ENCODE measurements around the gene RNF128. TPM values are rescaled to one million over a fixed set of nuclear protein-coding genes. Genes with fewer than 3 reads are reported as not detected.

RNF128 gene
- polyA plus RNA-seq, 2 donors, result 2.6 to 3.3 TPM

DNA sequence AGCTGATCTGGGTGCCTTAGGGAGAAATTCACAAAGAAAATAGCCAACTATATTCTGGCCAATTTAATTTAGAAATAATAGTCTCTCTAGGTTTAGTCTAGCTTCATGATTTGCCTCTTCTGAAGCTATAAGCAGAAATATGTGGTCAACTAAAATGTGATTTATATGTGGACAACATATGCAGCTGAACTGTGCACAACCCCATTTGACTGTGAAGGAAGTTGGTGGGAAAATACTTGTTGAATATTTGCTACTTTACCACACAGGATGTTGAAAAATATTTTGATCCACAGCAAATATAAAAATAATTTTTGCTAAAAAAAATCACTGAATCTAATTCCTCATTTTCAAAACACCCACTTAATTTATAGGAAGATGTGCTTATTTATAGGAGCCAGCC, 15.7 kb upstream of the RNF128 start:
- Histone ChIP-seq H3K36me3 (ENCODE audit: control insufficient read depth in 2 of 2, insufficient read depth in 2 of 2, low read length in 1 of 2) (no peaks in the 10 kb centered on the region), H3K27me3 (ENCODE audit: control insufficient read depth in 1 of 2, insufficient read depth in 2 of 2, low read length in 2 of 2) (no peaks in the 10 kb centered on the region), H3K4me3 (ENCODE audit: low read depth in 1 of 2, low read length in 2 of 2) (no peak overlapping the region), H3K27ac (ENCODE audit: low read depth in 2 of 2, low read length in 1 of 2) (no peak overlapping the region), H3K4me1 (ENCODE audit: control insufficient read depth in 2 of 2, insufficient read depth in 2 of 2, low read length in 1 of 2) (no peaks in the 10 kb centered on the region), H3K9me3 (ENCODE audit: control insufficient read depth in 2 of 2, insufficient read depth in 1 of 2, low read depth in 1 of 2, low read length in 1 of 2) (no peaks in the 10 kb centered on the region)

DNA sequence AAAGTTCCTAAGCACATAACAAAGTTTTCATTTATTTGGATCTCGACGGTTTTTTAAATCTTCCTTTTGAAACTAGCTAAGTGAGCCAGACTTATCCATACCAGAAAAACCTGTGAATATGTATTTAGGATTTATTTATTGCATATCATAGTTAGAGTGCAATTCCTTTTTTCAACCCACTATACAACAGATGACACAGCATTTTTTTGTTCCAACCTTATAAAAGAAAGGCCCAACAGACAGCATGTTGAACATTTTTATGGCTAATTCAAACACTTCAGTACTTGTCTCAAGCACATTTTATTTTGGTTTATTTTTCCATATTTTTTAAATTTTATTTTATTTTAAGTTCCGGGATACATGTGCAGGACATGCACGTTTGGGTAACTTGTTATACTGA, 15.1 kb upstream of the RNF128 start:
- Histone ChIP-seq H3K9me3 (ENCODE audit: control insufficient read depth in 2 of 2, insufficient read depth in 1 of 2, low read depth in 1 of 2, low read length in 1 of 2) (no peaks in the 10 kb centered on the region), H3K27ac (ENCODE audit: low read depth in 2 of 2, low read length in 1 of 2) (no peak overlapping the region), H3K4me1 (ENCODE audit: control insufficient read depth in 2 of 2, insufficient read depth in 2 of 2, low read length in 1 of 2) (no peaks in the 10 kb centered on the region), H3K27me3 (ENCODE audit: control insufficient read depth in 1 of 2, insufficient read depth in 2 of 2, low read length in 2 of 2) (no peaks in the 10 kb centered on the region), H3K36me3 (ENCODE audit: control insufficient read depth in 2 of 2, insufficient read depth in 2 of 2, low read length in 1 of 2) (no peaks in the 10 kb centered on the region), H3K4me3 (ENCODE audit: low read depth in 1 of 2, low read length in 2 of 2) (no peak overlapping the region)
- whole genome bisulfite sequencing, 2 donors, result 71 to 78% methylated on average over 4 of the region's 4 CpGs

DNA sequence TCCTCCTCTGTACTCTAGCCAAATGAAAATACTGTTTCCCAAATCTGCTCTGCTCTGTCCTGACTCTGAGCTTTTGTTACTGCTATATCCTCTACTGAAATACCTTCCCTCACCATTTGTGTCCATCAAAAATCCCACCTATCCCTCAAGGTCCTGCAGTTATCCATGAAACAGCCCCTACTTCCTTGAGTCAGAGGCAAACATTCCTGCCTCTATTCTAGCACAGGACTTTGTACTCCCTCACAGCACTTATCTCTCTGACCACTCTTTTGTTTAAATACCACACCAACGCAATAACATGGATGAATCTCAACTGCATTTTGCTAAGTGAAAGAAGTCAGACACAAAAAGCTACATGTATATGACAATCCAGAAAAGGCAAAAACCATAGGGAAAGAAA, 10.5 kb upstream of the RNF128 start:
- 47 to 81% methylated on average over 1 of the region's 1 CpG for WGBS, 2 donors

DNA sequence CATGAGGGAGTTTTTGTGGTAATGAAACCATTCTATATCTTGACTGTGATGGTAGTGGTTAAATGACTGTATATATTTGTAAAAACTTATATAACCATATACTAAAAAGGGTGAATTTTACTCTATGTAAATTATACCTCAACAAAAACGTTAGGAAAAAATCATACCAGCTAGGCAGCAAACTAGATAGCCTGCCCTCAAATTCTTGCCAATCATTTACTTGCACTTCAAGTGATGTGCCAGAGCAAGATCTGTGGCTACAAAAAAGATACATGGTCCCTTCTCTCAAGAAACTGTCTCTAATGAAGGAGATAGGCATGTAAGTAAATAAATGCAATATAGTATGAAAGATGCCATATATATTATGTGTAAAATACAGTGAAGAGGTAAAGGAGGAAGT, 10.0 kb upstream of the RNF128 start:
- Histone ChIP-seq H3K4me3 (ENCODE audit: low read depth in 1 of 2, low read length in 2 of 2) (no peak overlapping the region), H3K36me3 (ENCODE audit: control insufficient read depth in 2 of 2, insufficient read depth in 2 of 2, low read length in 1 of 2) (no peaks in the 10 kb centered on the region), H3K27ac (ENCODE audit: low read depth in 2 of 2, low read length in 1 of 2) (no peak overlapping the region), H3K4me1 (ENCODE audit: control insufficient read depth in 2 of 2, insufficient read depth in 2 of 2, low read length in 1 of 2) (no peaks in the 10 kb centered on the region), H3K27me3 (ENCODE audit: control insufficient read depth in 1 of 2, insufficient read depth in 2 of 2, low read length in 2 of 2) (no peaks in the 10 kb centered on the region), H3K9me3 (ENCODE audit: control insufficient read depth in 2 of 2, insufficient read depth in 1 of 2, low read depth in 1 of 2, low read length in 1 of 2) (no peaks in the 10 kb centered on the region)
- 28 to 61% methylated on average over 1 of the region's 1 CpG for WGBS, 2 donors

More for the DNA sequence above, 10.5 kb upstream of the RNF128 start:
- Histone ChIP-seq H3K27ac (ENCODE audit: low read depth in 2 of 2, low read length in 1 of 2) (no peak overlapping the region), H3K27me3 (ENCODE audit: control insufficient read depth in 1 of 2, insufficient read depth in 2 of 2, low read length in 2 of 2) (no peaks in the 10 kb centered on the region), H3K9me3 (ENCODE audit: control insufficient read depth in 2 of 2, insufficient read depth in 1 of 2, low read depth in 1 of 2, low read length in 1 of 2) (no peaks in the 10 kb centered on the region), H3K4me1 (ENCODE audit: control insufficient read depth in 2 of 2, insufficient read depth in 2 of 2, low read length in 1 of 2) (no peaks in the 10 kb centered on the region), H3K36me3 (ENCODE audit: control insufficient read depth in 2 of 2, insufficient read depth in 2 of 2, low read length in 1 of 2) (no peaks in the 10 kb centered on the region), H3K4me3 (ENCODE audit: low read depth in 1 of 2, low read length in 2 of 2) (no peak overlapping the region)

DNA sequence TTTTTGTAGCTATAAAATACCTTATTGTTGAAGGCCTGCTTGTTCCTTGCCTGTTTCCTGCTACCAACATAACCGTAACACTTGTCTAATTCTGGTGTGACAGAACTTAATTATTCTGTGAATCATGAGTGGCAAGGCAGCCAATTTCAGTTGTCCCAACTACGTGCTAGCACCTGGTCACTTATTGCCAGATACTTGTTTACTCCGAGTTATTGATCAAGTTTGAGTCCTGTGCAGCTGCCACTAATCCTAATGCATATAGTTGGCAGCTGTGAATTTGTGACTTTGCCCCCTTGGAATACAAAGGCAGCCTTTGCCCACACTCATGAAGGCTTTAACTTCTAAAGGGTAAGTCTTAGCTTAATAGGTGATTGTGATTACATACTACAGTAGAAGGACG, 7.8 kb upstream of the RNF128 start:
- Histone ChIP-seq H3K27ac (ENCODE audit: low read depth in 2 of 2, low read length in 1 of 2) (no peak overlapping the region), H3K36me3 (ENCODE audit: control insufficient read depth in 2 of 2, insufficient read depth in 2 of 2, low read length in 1 of 2) (no peaks in the 10 kb centered on the region), H3K4me3 (ENCODE audit: low read depth in 1 of 2, low read length in 2 of 2) (no peak overlapping the region), H3K4me1 (ENCODE audit: control insufficient read depth in 2 of 2, insufficient read depth in 2 of 2, low read length in 1 of 2) (no peaks in the 10 kb centered on the region), H3K9me3 (ENCODE audit: control insufficient read depth in 2 of 2, insufficient read depth in 1 of 2, low read depth in 1 of 2, low read length in 1 of 2) (no peaks in the 10 kb centered on the region), H3K27me3 (ENCODE audit: control insufficient read depth in 1 of 2, insufficient read depth in 2 of 2, low read length in 2 of 2) (no peaks in the 10 kb centered on the region)
- WGBS, 2 donors, result 38 to 42% methylated on average over 4 of the region's 4 CpGs

DNA sequence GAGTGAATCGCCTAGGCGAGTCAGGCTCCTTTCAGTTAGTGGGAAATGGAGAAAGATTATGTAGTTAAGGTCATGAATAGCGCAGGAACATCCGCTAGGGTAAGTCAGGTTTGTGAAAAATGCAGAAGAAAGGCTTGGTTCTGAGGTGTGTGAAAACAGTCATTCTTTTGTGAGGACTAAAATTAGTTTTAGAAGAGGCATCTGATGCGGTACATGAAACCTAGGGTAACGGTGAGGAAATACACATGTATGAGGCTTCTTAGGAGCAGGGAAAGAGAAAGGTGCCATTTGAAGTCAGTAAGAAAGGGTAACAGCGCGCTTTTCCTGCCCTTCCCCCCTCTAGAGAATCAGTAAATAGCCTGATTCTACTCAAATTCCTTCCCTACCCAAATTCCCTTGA, 570 bp upstream of the RNF128 start:
- H3K27me3 ChIP-seq (ENCODE audit: control insufficient read depth in 1 of 2, insufficient read depth in 2 of 2, low read length in 2 of 2), result peaks cover 0 to 6% of the 10 kb centered on the region in 2 donors
- 4 to 20% methylated on average over 8 of the region's 8 CpGs for WGBS, 2 donors
- H3K9me3 ChIP-seq (ENCODE audit: control insufficient read depth in 2 of 2, insufficient read depth in 1 of 2, low read depth in 1 of 2, low read length in 1 of 2), result no peaks in the 10 kb centered on the region
- H3K27ac ChIP-seq (ENCODE audit: low read depth in 2 of 2, low read length in 1 of 2), result no peak overlapping the region
- peak overlapping the region in 1 of 2 donors; percentile 50 for H3K4me3 ChIP-seq (ENCODE audit: low read depth in 1 of 2, low read length in 2 of 2)
- H3K4me1 ChIP-seq (ENCODE audit: control insufficient read depth in 2 of 2, insufficient read depth in 2 of 2, low read length in 1 of 2), result no peaks in the 10 kb centered on the region
- no peaks in the 10 kb centered on the region for H3K36me3 ChIP-seq (ENCODE audit: control insufficient read depth in 2 of 2, insufficient read depth in 2 of 2, low read length in 1 of 2)

DNA sequence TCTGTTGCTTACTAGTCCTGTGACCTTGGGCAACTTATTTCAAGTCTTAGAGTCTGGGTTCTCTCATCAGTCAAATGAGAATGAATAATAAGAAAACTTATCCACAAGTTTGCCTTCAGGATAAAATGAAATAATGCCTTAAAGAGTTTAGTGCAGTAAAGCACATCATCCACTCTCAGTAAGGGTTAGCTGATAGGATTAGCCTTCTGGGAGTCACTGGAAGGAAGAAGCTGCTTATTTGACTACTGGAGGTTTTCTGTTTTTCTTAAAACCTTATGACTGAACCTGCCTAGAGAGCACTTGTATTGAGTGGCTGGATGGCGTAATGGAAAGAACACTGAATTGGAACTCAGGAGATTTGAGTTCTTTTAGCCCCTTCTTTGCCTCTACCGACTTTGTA, 1.8 kb downstream of the RNF128 start:
- Histone ChIP-seq H3K9me3 (ENCODE audit: control insufficient read depth in 2 of 2, insufficient read depth in 1 of 2, low read depth in 1 of 2, low read length in 1 of 2) (no peaks in the 10 kb centered on the region), H3K4me1 (ENCODE audit: control insufficient read depth in 2 of 2, insufficient read depth in 2 of 2, low read length in 1 of 2) (no peaks in the 10 kb centered on the region), H3K27me3 (ENCODE audit: control insufficient read depth in 1 of 2, insufficient read depth in 2 of 2, low read length in 2 of 2) (peaks cover 0 to 6% of the 10 kb centered on the region in 2 donors), H3K4me3 (ENCODE audit: low read depth in 1 of 2, low read length in 2 of 2) (no peak overlapping the region), H3K27ac (ENCODE audit: low read depth in 2 of 2, low read length in 1 of 2) (no peak overlapping the region), H3K36me3 (ENCODE audit: control insufficient read depth in 2 of 2, insufficient read depth in 2 of 2, low read length in 1 of 2) (no peaks in the 10 kb centered on the region)
- 34 to 50% methylated on average over 2 of the region's 2 CpGs for WGBS, 2 donors

DNA sequence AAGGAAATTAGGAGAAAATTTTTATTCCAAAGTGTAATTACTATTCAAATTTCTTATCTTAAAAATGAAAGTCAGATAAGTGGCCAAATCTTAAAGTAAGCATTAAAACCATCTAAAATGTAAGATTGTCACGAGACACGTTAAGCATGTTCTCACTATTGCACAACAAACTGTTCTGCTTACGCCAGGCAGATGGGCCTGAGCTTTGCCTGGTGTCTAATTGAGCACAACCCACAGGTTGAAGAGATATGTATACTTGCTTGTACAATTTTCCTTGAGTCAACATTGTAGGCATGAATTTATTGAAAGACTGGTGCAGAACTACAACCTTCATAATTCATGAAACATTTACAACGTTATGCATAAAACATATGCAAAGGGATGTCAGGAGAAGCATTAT, 3.9 kb downstream of the RNF128 start:
- H3K27ac ChIP-seq (ENCODE audit: low read depth in 2 of 2, low read length in 1 of 2), result no peak overlapping the region
- H3K36me3 ChIP-seq (ENCODE audit: control insufficient read depth in 2 of 2, insufficient read depth in 2 of 2, low read length in 1 of 2), result no peaks in the 10 kb centered on the region
- 50 to 55% methylated on average over 4 of the region's 4 CpGs for WGBS, 2 donors

DNA sequence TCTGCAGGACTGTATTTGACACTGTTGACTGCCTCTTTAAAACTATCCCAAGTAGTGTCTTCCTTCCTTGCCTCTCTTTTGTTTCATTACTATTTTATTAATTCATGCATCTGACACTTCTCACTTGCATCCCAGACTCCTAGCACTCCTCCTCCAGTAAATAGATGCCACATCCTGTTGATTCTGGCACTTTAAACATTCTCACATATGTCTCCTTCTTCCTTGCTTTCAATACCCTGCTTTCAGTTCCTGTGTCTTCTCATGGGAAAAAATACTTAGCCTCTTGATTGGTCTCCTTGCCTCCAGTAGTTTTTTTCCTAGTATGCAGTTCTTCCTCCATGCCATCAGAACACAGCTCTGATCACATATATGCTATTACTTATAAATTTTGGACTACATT, 5.1 kb downstream of the RNF128 start:
- no peak overlapping the region for H3K4me3 ChIP-seq (ENCODE audit: low read depth in 1 of 2, low read length in 2 of 2)
- peaks cover 0 to 4% of the 10 kb centered on the region in 2 donors for H3K27me3 ChIP-seq (ENCODE audit: control insufficient read depth in 1 of 2, insufficient read depth in 2 of 2, low read length in 2 of 2)
- no peak overlapping the region for H3K27ac ChIP-seq (ENCODE audit: low read depth in 2 of 2, low read length in 1 of 2)
- no peaks in the 10 kb centered on the region for H3K9me3 ChIP-seq (ENCODE audit: control insufficient read depth in 2 of 2, insufficient read depth in 1 of 2, low read depth in 1 of 2, low read length in 1 of 2)
- H3K4me1 ChIP-seq (ENCODE audit: control insufficient read depth in 2 of 2, insufficient read depth in 2 of 2, low read length in 1 of 2), result no peaks in the 10 kb centered on the region
- no peaks in the 10 kb centered on the region for H3K36me3 ChIP-seq (ENCODE audit: control insufficient read depth in 2 of 2, insufficient read depth in 2 of 2, low read length in 1 of 2)

More for the DNA sequence above, 3.9 kb downstream of the RNF128 start:
- H3K27me3 ChIP-seq (ENCODE audit: control insufficient read depth in 1 of 2, insufficient read depth in 2 of 2, low read length in 2 of 2), result peaks cover 0 to 6% of the 10 kb centered on the region in 2 donors
- no peak overlapping the region for H3K4me3 ChIP-seq (ENCODE audit: low read depth in 1 of 2, low read length in 2 of 2)
- no peaks in the 10 kb centered on the region for H3K9me3 ChIP-seq (ENCODE audit: control insufficient read depth in 2 of 2, insufficient read depth in 1 of 2, low read depth in 1 of 2, low read length in 1 of 2)
- H3K4me1 ChIP-seq (ENCODE audit: control insufficient read depth in 2 of 2, insufficient read depth in 2 of 2, low read length in 1 of 2), result no peaks in the 10 kb centered on the region

DNA sequence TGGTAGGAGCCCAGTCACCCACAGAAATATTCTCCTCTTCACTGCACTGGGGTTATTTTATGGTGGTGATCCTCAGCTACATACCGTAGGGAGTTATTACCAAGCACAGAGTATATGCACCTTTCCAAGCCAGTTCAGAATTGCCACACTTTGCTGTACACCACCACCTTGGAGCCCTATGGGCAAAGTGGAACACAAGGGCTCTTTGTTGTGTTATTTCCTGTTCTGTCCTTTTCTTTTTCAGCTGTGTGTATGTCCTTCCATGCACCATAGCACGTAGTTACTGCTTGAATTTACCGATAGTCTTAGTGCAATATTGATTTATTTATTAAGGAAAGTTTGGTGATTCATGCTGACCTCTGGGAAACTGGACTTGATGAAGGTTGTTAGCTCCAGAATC, 8.3 kb downstream of the RNF128 start:
- Histone ChIP-seq H3K9me3 (ENCODE audit: control insufficient read depth in 2 of 2, insufficient read depth in 1 of 2, low read depth in 1 of 2, low read length in 1 of 2) (no peaks in the 10 kb centered on the region), H3K4me1 (ENCODE audit: control insufficient read depth in 2 of 2, insufficient read depth in 2 of 2, low read length in 1 of 2) (no peaks in the 10 kb centered on the region), H3K27me3 (ENCODE audit: control insufficient read depth in 1 of 2, insufficient read depth in 2 of 2, low read length in 2 of 2) (no peaks in the 10 kb centered on the region), H3K27ac (ENCODE audit: low read depth in 2 of 2, low read length in 1 of 2) (no peak overlapping the region), H3K4me3 (ENCODE audit: low read depth in 1 of 2, low read length in 2 of 2) (no peak overlapping the region), H3K36me3 (ENCODE audit: control insufficient read depth in 2 of 2, insufficient read depth in 2 of 2, low read length in 1 of 2) (no peaks in the 10 kb centered on the region)
- 66 to 86% methylated on average over 3 of the region's 3 CpGs for WGBS, 2 donors
